Parathyroid adenoma (tissue), 2 donors: ENCODE results near the gene DNHD1.
"Not testable (repeated sequence)": the region's sequence is repeated elsewhere in the genome, so short reads cannot be mapped to it uniquely, and the experiment has no call there.

ENCODE experiments used
- H2AFZ ChIP-seq: fragments of 300-600 bp; sonication (generic); one replicate; pipeline ENCODE4 v1.7.0; 2017; ENCODE audit warnings: antibody characterized with exemption, mild to moderate bottlenecking
- H3K27ac ChIP-seq: fragments of 300-600 bp; sonication (generic); one replicate; pipeline ENCODE4 v1.7.0; 2017
- H3K27me3 ChIP-seq: fragments of 300-600 bp; sonication (generic); one replicate; pipeline ENCODE4 v1.7.0; 2017; ENCODE audit warnings: low read length; ENCODE audit not compliant: control insufficient read depth, insufficient read depth
- H3K36me3 ChIP-seq: fragments of 300-600 bp; sonication (generic); one replicate; pipeline ENCODE4 v1.7.0; 2017; ENCODE audit warnings: low read length; ENCODE audit not compliant: control insufficient read depth, insufficient read depth
- H3K4me1 ChIP-seq: fragments of 300-600 bp; sonication (generic); one replicate; pipeline ENCODE4 v1.7.0; 2017; ENCODE audit warnings: control low read depth
- H3K4me2 ChIP-seq: fragments of 300-600 bp; sonication (generic); one replicate; pipeline ENCODE4 v1.7.0; 2017; ENCODE audit warnings: low read length
- H3K4me3 ChIP-seq: fragments of 300-600 bp; sonication (generic); one replicate; pipeline ENCODE4 v1.7.0; 2017; ENCODE audit warnings: low read depth, low read length
- H3K79me2 ChIP-seq: fragments of 300-600 bp; sonication (generic); one replicate; pipeline ENCODE4 v1.7.0; 2017; ENCODE audit warnings: control low read depth
- H3K9ac ChIP-seq: fragments of 300-600 bp; sonication (generic); one replicate; pipeline ENCODE4 v1.7.0; 2017; ENCODE audit warnings: mild to moderate bottlenecking
- H3K9me3 ChIP-seq: fragments of 300-600 bp; sonication (generic); one replicate; pipeline ENCODE4 v1.7.0; 2017; ENCODE audit warnings: low read length; ENCODE audit not compliant: control insufficient read depth
- TF ChIP-seq, protein P1 (sequence below): fragments of 300-600 bp; sonication (generic); IDR thresholded peaks from one replicate; pipeline ENCODE4 v1.7.0; 2017; ENCODE audit warnings: antibody characterized with exemption, mild to moderate bottlenecking
- donor health status: primary hyperparathyroidism.

Gene DNHD1

DNA sequence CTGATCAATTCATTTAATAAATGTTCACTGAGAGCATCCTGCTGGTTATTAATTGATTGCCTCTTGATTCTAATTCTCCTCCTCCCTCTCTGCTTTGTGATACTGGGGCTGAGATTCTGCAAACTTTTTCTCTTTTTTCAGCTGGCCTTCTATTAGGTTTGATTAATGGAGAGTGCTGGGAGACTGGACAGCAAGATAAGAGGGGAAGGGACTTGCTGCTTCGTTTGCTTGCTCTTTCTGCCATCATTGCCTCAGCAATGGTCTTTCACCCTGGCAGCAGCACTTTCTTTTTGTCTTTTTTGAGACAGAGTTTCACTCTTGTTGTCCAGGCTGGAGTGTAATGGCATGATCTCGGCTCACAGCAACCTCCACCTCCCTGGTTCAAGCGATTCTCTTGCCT lies 7.1 kb downstream of the DNHD1 start:
- TF ChIP-seq, protein P1, sequence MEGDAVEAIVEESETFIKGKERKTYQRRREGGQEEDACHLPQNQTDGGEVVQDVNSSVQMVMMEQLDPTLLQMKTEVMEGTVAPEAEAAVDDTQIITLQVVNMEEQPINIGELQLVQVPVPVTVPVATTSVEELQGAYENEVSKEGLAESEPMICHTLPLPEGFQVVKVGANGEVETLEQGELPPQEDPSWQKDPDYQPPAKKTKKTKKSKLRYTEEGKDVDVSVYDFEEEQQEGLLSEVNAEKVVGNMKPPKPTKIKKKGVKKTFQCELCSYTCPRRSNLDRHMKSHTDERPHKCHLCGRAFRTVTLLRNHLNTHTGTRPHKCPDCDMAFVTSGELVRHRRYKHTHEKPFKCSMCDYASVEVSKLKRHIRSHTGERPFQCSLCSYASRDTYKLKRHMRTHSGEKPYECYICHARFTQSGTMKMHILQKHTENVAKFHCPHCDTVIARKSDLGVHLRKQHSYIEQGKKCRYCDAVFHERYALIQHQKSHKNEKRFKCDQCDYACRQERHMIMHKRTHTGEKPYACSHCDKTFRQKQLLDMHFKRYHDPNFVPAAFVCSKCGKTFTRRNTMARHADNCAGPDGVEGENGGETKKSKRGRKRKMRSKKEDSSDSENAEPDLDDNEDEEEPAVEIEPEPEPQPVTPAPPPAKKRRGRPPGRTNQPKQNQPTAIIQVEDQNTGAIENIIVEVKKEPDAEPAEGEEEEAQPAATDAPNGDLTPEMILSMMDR = no peak
- H3K9ac ChIP-seq = no peak overlapping the region
- no peak overlapping the region for H3K27ac ChIP-seq
- H3K4me3 ChIP-seq = no peak overlapping the region
- no peaks in the 10 kb centered on the region for H3K79me2 ChIP-seq
- no peaks in the 10 kb centered on the region for H3K4me1 ChIP-seq
- H2AFZ ChIP-seq = no peak overlapping the region
- no peaks in the 10 kb centered on the region for H3K27me3 ChIP-seq
- H3K4me2 ChIP-seq = no peak overlapping the region
- no peaks in the 10 kb centered on the region for H3K36me3 ChIP-seq
- H3K9me3 ChIP-seq = no peaks in the 10 kb centered on the region

DNA sequence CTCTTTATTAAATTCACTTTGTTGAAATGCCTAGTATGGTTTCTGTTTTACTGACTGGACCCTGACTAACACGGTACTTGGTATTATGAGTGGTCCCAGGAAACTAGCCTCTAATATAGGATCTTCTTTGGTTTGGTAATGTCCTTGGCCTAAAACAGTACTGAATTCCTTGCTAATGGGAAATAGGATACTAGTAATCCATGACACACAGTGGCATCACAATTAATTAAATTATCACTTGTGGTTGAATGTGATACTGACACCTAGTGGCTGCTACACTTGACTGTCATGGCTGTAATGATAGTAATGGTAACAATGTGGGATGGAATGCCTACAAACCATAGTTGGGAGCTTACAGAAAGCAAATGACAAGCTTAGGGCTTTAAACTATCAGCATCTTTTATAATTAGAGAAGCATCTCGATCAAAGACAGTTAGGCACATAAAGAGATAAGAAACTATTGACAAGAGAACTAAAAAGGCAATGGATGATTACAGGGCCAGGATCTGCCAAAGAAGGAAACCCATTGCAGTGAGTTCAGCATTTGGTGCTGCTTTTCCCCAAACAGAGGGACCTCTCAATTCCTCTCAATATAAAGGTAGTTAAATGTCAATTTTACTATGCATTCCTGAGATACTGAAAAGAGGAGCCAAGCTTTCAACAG lies 8.6 kb downstream of the DNHD1 start:
- no peaks in the 10 kb centered on the region for H3K9me3 ChIP-seq
- H3K4me2 ChIP-seq = no peak overlapping the region
- no peaks in the 10 kb centered on the region for H3K36me3 ChIP-seq
- no peaks in the 10 kb centered on the region for H3K27me3 ChIP-seq
- TF ChIP-seq, protein P1 = peak; percentile 58
- no peak overlapping the region for H3K9ac ChIP-seq
- H3K4me3 ChIP-seq = no peak overlapping the region
- no peaks in the 10 kb centered on the region for H3K4me1 ChIP-seq
- H3K79me2 ChIP-seq = no peaks in the 10 kb centered on the region
- no peak overlapping the region for H3K27ac ChIP-seq
- H2AFZ ChIP-seq = no peak overlapping the region

DNA sequence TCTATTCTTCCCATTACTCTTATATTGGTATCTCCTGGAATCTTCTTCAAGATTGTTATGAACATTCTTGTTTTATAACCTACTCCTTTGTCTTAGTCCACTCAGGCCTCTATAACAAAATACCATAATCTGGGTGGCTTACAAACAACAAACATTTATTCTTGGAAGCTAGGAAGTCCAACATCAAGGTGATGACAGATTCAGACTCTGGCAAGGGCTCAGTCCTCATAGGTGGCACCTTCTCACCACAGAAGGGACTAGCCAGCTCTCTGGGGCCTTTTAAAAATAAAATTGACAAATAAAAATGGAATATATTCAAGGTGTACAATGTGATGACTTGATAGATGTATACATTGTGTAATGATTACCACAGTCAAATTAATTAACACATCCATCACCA lies 19.8 kb downstream of the DNHD1 start:
- Histone ChIP-seq H3K9me3 (no peaks in the 10 kb centered on the region), H3K4me3 (no peak overlapping the region), H3K9ac (no peak overlapping the region), H2AFZ (no peak overlapping the region), H3K4me1 (no peaks in the 10 kb centered on the region), H3K27me3 (no peaks in the 10 kb centered on the region), H3K4me2 (no peak overlapping the region), H3K79me2 (no peaks in the 10 kb centered on the region), H3K27ac (no peak overlapping the region), H3K36me3 (no peaks in the 10 kb centered on the region)
- TF ChIP-seq, protein P1 = no peak

DNA sequence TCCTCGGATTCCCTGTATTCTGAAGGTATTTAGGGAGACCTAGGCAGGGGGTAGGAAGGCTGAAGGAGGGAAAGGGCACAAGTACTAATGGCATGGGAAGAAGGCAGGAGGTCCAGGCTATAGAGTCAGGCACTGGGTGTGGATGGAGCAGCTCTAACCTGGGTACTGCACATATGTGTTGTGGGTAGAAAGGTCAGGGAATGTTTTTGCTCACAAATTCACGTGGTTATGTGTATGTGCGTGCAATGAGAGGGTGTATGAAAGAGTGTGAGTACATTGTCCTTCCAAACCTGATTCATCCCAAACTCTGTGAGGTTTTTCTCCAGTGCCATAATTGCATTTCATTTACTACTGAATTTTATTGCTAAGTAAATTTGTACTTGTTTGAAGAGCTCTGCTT lies 23.2 kb downstream of the DNHD1 start:
- no peak overlapping the region for H2AFZ ChIP-seq
- no peaks in the 10 kb centered on the region for H3K27me3 ChIP-seq
- TF ChIP-seq, protein P1 = no peak

DNA sequence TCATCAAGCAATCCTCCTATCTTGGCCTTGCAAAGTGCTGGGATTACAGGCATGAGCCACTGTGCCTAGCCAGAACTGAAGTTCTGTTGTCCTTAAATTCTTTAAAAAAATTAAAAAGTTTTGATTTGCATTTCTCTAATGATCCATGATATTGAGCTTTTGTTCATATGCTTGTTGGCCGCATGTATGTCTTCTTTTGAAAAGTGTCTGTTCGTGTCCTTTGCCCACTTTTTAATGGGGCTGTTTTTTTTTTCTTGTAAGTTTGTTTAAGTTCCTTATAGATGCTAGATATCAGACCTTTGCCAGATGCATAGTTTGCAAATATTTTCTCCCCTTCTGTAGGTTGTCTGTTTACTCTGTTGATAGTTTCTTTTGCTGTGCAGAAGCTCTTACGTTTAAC lies 24.9 kb downstream of the DNHD1 start:
- not testable (repeated sequence) for H3K9me3 ChIP-seq, H3K27me3 ChIP-seq, H3K4me2 ChIP-seq, H3K4me3 ChIP-seq, H2AFZ ChIP-seq, H3K27ac ChIP-seq, H3K9ac ChIP-seq, H3K79me2 ChIP-seq, H3K4me1 ChIP-seq, H3K36me3 ChIP-seq

More for the DNA sequence above, 23.2 kb downstream of the DNHD1 start:
- no peak overlapping the region for H3K9ac ChIP-seq
- H3K4me1 ChIP-seq = no peaks in the 10 kb centered on the region
- H3K36me3 ChIP-seq = no peaks in the 10 kb centered on the region
- no peaks in the 10 kb centered on the region for H3K9me3 ChIP-seq
- H3K79me2 ChIP-seq = no peaks in the 10 kb centered on the region
- H3K27ac ChIP-seq = no peak overlapping the region
- no peak overlapping the region for H3K4me3 ChIP-seq
- no peak overlapping the region for H3K4me2 ChIP-seq
